Heart left ventricle (tissue), 16 donors: ENCODE results near the gene TRPV4. TPM values are rescaled to one million over a fixed set of nuclear protein-coding genes. Genes with fewer than 3 reads are reported as not detected.

ENCODE experiments used
- ATAC-seq, 4 donors: fragments of 200-7000 bp; cut with Tn5 transposase; one replicate each; pipeline ENCODE4 v1.9.1; 2020 to 2022; ENCODE audit warnings: moderate library complexity in 4 of 4, mild to moderate bottlenecking in 3 of 4, moderate number of reproducible peaks in 1 of 4
- DNase-seq, 5 donors: peaks; one replicate each; pipeline ENCODE4 v3.0.0-alpha.2; 2020
- H3K27ac ChIP-seq, 12 donors: fragments of 200-600 bp; sonication (generic) in 4 of 12; one replicate each; pipeline versions ENCODE4 v1.5.0 to v1.8.0; 2016 to 2022; ENCODE audit warnings: mild to moderate bottlenecking in 2 of 12
- H3K27me3 ChIP-seq, 9 donors: fragments of 200-600 bp; sonication (generic) in 2 of 9; one replicate each; pipeline versions ENCODE4 v1.5.1 to v1.8.0; 2016 to 2022; ENCODE audit warnings: mild to moderate bottlenecking in 3 of 9
- H3K36me3 ChIP-seq, 9 donors: fragments of 200-600 bp; sonication (generic) in 2 of 9; one replicate each; pipeline versions ENCODE4 v1.5.0 to v1.8.0; 2018 to 2022; ENCODE audit warnings: mild to moderate bottlenecking in 2 of 9
- H3K4me1 ChIP-seq, 12 donors: fragments of 200-600 bp; sonication (generic) in 4 of 12; one replicate each; pipeline versions ENCODE4 v1.5.0 to v1.8.0; 2016 to 2022; ENCODE audit warnings: mild to moderate bottlenecking in 3 of 12
- H3K4me3 ChIP-seq, 12 donors: fragments of 200-600 bp; sonication (generic) in 4 of 12; one replicate each; pipeline versions ENCODE4 v1.5.0 to v1.8.0; 2017 to 2022; ENCODE audit warnings: mild to moderate bottlenecking in 9 of 12, moderate library complexity in 4 of 12
- H3K9me3 ChIP-seq, 12 donors: fragments of 200-600 bp; sonication (generic) in 4 of 12; one replicate each; pipeline versions ENCODE4 v1.5.0 to v1.8.0; 2016 to 2022; ENCODE audit warnings: mild to moderate bottlenecking in 1 of 12
- CTCF ChIP-seq, 12 donors: fragments of 200-600 bp; sonication (generic) in 4 of 12; IDR thresholded peaks; one replicate each; pipeline versions ENCODE4 v1.5.0 to v1.8.0; 2018 to 2022; ENCODE audit warnings: antibody characterized with exemption in 12 of 12, mild to moderate bottlenecking in 5 of 12
- POLR2A ChIP-seq, 2 donors: fragments of 450-650 bp; IDR thresholded peaks; one replicate each; pipeline ENCODE4 v1.6.1; 2017; ENCODE audit warnings: antibody characterized with exemption in 2 of 2, mild to moderate bottlenecking in 2 of 2, moderate library complexity in 2 of 2
- WGBS, 4 donors: extraction: QIAGEN DNeasy Blood & Tissue Kit in 2 of 4; methylation state at CpG; one replicate each; pipeline versions ENCODE4 v1.1.5 to v1.1.7; 2013 to 2018; 5-methylcytosine and 5-hydroxymethylcytosine counted together
- intact Hi-C, 10 donors: fragments of 100-400 bp; cut with DNase I; formaldehyde crosslinking; loops; one replicate each; pipeline versions ENCODE4 v1.11.1 to v1.14.2; 2022
- polyA plus RNA-seq, 2 donors: library from polyadenylated mRNA; stranded (reverse); fragments of 200-250 nt; gene quantifications; one replicate each; pipeline ENCODE4 v1.2.3, GENCODE V29; 2013
- total RNA-seq, 9 donors: library from RNA; depleted of rRNA in 2 of 9; stranded (reverse); fragments of >200 nt in 2 of 9; fragmentation: NEBNext Ultra II Directional in 3 of 9; extraction: Animal tissue kit (Norgen Biotek cat#: 25700) in 3 of 9; gene quantifications; one replicate each; pipeline versions ENCODE4 v1.1.0 to v1.2.4, GENCODE V29; 2016 to 2023
- donor health status: ischemic (EF 13 %, LVEDD 7.1; RV severe dilation, severe dysfunction).
- donor health status: healthy with polysubstance abuse.
- donor health status: DM: no; HTN: yes; CAD: no.
- donor health status: DM: no; HTN: no; CAD: no.
- donor health status: ischemic (EF 25% LVEDD 6.9; RV normal size, moderate dysfunction).
- donor health status: ischemic (EF 25% LVEDD 5.7; RV mildly dilated, moderate dysfunction).
- donor health status: healthy.
- donor health status: DM: yes; HTN: yes; CAD: no.
- donor health status: ischemic (EF 35%, LVEDD 5.7; RV mildly dilated, moderate dysfunction).
- donor health status: nonischemic (EF 11% LVEDD 7.7; RV severe dilation, severe dysfunction).
- donor health status: DM: yes; HTN: yes; CAD: no.
- donor health status: PGD.
- donor health status: ischemic (EF 29% LVEDD 5.4; RV normal size, mild dysfunction).
- donor health status: nonischemic (EF 23%, LVEDD 6.1; RV moderate dilation, normal function).

The TRPV4 gene
- total and polyA plus RNA-seq, 11 donors: 0.17 to 3.9 (median 0.30) TPM; not detected in 1

GRCh38 chr12:109796057-109796456 lies 37.1 kb downstream of the TRPV4 start:
- no peaks in the 10 kb centered on the region for H3K27me3 ChIP-seq
- DNase-seq: no peak
- H3K36me3 ChIP-seq: no peaks in the 10 kb centered on the region
- no peak for ATAC-seq
- no peak overlapping the region for H3K27ac ChIP-seq
- H3K4me1 ChIP-seq: no peaks in the 10 kb centered on the region
- TF ChIP-seq POLR2A (IDR thresholded peaks at IDR 0.05) (no peak), CTCF (IDR thresholded peaks at IDR 0.05) (no peak)
- H3K9me3 ChIP-seq: no peaks in the 10 kb centered on the region
- no peak overlapping the region for H3K4me3 ChIP-seq
- WGBS, 4 donors: 75 to 88% (median 83%) methylated on average over 1 to 2 of the region's 2 CpGs
- intact Hi-C loops: no loop called here

GRCh38 chr12:109795023-109795422 lies 38.2 kb downstream of the TRPV4 start:
- Histone ChIP-seq H3K27ac (no peak overlapping the region), H3K36me3 (no peaks in the 10 kb centered on the region), H3K27me3 (no peaks in the 10 kb centered on the region), H3K4me1 (no peaks in the 10 kb centered on the region), H3K4me3 (no peak overlapping the region), H3K9me3 (no peaks in the 10 kb centered on the region)
- DNase-seq (no peak), ATAC-seq (no peak)
- intact Hi-C loops: no loop called here
- no peak for TF ChIP-seq POLR2A (IDR thresholded peaks at IDR 0.05)
- no peak for TF ChIP-seq CTCF (IDR thresholded peaks at IDR 0.05)
- 89 to 100% (median 97%) methylated on average over 2 of the region's 2 CpGs for WGBS, 4 donors

- intact Hi-C loops: no loop called here
- no peaks in the 10 kb centered on the region for H3K36me3 ChIP-seq
- H3K9me3 ChIP-seq: no peaks in the 10 kb centered on the region
- no peak overlapping the region for H3K27ac ChIP-seq
- H3K4me1 ChIP-seq: no peaks in the 10 kb centered on the region
- no peak overlapping the region for H3K4me3 ChIP-seq
- TF ChIP-seq POLR2A (IDR thresholded peaks at IDR 0.05): no peak
- no peak for TF ChIP-seq CTCF (IDR thresholded peaks at IDR 0.05)
- DNase-seq: peak in 1 of 5 donors; percentile 2
- no peak for ATAC-seq
- H3K27me3 ChIP-seq: no peaks in the 10 kb centered on the region
- WGBS, 4 donors: 83 to 89% (median 86%) methylated on average over 26 of the region's 26 CpGs
Measured at GRCh38 chr12:109793826-109794501, 39.2 kb downstream of the TRPV4 start.

- ATAC-seq (no peak), DNase-seq (no peak)
- Histone ChIP-seq H3K4me3 (no peak overlapping the region), H3K36me3 (no peaks in the 10 kb centered on the region), H3K4me1 (no peaks in the 10 kb centered on the region), H3K27me3 (no peaks in the 10 kb centered on the region), H3K27ac (no peak overlapping the region), H3K9me3 (no peaks in the 10 kb centered on the region)
- TF ChIP-seq CTCF (IDR thresholded peaks at IDR 0.05) (no peak), POLR2A (IDR thresholded peaks at IDR 0.05) (no peak)
- intact Hi-C loops: no loop called here
- WGBS, 4 donors: 42 to 56% (median 44%) methylated on average over 4 of the region's 4 CpGs
Measured at GRCh38 chr12:109793411-109793810, 39.8 kb downstream of the TRPV4 start.
